Dermis microvascular lymphatic vessel endothelial cell (primary cell): ENCODE measurements around the gene RUFY3. TPM values are rescaled to one million over a fixed set of nuclear protein-coding genes. Genes with fewer than 3 reads are reported as not detected.
"Not testable (repeated sequence)": the region's sequence is repeated elsewhere in the genome, so short reads cannot be mapped to it uniquely, and the experiment has no call there.

ENCODE experiments used
- DNase-seq, 2 donors: peaks; one replicate each; pipeline versions ENCODE4 v3.0.0 to v3.0.0-alpha.2; 2010; ENCODE audit warnings: low read depth in 2 of 2
- total RNA-seq: library from RNA; depleted of rRNA; stranded (reverse); fragments of >200 nt; gene quantifications from 2 replicates; pipeline ENCODE4 v1.2.1, GENCODE V29; 2014

Gene RUFY3
- total RNA-seq, 1 donor from 2014 or later: 25.4 TPM

DNA sequence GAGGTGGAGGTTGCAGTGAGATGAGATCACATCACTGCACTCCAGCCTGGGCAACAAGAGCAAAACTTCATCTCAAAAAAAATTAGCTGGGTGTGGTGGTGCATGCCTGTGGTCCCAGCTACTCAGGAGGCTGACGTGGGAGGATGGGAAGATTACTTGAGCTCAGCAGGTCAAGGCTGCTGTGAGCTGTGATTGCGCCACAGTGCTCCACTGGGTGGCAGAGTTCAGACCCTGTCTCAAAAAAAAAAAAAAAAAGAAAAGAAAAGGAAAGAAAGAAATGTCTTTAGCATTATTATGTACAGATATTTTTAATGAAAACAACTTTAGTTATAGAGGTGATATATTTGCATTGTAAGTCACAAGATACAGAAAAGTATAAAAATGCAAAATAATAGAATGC, 14.2 kb downstream of the RUFY3 start:
- DNase-seq: peak in 1 of 2 donors; percentile 45

DNA sequence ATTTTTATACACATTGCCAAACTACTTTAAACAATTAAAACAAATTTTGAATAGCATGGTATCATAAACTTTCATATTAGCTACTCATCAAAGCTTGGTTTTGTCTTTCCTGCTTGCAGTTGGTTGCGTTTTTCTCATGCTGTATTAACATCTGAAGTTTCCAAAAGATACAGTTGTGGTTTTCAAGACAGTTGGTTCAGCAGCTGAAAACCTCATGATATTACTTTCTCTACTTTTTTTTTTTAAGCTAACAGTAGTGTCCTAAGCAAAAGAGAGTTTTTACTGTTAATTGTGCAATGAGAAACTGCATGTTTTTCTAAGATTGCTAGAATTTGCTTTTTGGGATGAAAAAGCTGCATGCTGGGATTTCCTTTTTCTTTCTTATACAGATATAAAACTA, 15.2 kb downstream of the RUFY3 start:
- DNase-seq: no peak

DNA sequence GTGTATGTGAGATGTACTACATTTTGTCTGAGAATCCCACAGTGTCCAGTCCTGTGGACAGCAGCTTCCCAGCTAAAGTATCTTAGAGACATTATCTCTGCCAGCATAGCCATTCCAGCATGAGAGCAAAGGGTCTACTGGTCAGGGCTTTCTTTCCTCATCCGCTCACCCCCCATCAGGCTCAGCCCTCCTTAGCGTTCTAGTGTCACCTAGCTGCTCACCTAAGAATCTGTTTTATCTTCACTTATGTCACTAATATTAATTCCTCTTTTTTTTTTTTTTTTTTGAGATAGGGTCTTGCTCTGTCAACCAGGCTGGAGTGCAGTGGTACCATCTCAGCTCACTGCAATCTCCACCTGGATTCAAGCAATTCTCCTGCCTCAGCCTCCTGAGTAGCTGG, 15.6 kb downstream of the RUFY3 start:
- no peak for DNase-seq

DNA sequence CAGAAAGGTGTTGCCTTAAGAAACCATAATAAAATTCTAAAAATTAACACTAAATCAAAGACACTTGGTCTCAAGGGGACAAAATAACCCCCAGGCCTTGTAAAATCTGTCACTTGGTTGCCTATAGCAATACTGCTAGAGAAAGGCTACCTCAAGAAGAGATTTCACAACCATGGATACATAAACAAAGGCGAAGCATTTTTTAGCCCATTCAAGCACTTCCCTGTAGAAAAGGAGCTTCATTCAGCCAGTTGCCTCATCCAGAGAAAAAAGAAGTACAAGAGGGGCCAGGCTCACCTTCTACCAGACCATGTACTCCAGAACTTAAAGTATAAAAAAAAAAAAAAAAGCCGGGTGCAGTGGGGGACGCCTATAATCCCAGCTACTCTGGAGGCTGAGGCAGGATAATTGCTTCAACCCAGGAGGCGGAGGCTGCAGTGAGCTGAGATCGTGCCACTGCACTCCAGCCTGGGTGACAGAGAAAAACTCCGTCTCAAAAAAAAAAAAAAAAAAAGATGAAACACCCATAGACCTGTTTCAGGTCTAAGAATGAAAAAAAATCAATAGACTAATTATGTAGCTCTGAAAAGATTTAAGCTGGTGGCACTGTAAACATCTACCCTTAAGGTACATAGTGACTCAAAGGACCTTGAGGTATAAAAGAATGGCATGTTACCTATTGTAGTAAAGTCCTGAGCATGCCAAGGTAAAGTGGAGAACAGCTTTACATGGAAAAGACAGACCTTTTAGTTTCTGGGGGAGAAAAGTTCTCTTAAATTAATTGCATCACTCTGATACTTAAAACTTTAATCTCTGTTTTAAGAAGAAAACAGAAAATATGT, 18.0 kb downstream of the RUFY3 start:
- no peak for DNase-seq

DNA sequence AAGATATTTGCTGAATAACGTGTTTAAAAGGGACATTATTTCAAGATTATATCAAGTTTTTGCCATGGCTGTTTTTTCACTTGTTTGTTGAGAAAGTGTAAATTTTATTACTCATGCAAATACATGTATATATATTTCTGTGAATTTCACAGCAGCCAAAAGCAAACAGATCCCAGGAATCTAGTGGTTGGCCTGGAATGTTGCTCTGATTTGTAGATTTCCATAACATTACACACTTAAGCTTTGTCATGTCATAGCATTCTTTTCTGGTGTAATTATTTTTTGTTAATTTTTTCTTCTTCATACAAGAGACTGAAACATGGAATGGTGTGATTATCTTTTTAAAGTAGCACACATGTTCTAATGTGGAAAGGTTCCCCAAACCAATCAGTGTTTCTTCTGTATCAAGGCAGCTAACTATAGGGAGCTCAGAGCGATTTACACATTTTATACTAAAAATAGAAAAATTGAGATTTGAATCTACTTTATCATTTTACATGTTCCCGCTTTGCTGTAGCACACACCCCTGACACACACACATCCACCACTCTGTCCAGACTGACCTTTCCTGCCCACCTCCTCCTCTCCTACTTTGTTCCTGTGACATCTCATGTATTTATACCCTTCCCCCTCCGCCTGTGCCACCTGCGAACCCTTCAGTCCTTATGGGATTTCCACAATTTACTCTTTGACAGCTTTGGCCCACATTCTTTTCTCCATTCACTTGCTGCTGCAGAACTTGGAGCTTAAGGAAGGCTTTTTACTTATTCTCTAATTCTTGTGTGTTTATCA, 20.3 kb downstream of the RUFY3 start:
- DNase-seq: no peak

DNA sequence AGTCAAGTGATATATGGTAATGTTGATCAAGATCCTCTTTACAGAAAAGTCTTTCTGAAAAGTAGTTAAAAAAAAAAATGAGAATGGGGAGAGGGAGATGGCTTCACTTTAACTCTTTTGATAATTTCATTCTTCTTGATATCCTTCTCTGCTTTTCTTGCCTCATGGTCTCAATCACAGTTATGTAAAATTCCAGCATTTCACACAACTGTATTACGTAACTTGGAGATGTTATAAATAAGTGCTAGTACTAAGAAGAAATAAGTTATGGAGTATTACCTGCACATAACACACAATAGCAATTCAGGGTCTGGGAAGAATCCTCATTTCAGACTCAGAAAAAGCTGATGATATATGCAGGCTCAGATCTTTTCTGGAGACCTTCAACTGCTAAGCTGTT, 22.0 kb downstream of the RUFY3 start:
- DNase-seq: no peak

DNA sequence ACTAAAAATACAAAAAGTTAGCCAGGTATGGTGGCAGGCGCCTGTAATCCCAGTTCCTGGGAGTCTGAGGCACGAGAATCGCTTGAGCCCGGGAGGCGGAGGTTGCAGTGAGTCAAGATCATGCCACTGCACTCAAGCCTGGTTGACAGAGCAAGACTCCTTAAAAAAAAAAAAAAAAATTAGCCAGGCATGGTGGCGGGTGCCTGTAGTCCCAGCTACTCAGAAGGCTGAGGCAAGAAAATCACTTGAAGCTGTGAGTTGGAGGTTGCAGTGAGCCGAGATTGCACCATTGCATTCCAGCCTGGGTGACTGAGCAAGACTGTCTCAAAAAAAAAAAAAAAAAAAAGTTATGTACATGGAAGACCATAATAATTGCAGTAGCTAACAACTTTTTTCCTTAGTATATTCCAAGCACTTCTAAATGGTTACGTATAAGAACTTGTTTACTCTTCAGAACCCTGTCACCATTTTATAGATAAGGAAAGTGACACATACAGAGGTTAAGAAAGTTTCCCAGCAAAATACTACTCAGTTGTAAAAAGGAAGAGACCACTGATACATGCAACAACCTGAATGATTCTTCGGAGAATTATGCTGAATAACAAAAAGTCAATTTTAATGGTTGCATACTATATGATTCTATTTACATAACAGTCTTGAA, 24.5 kb downstream of the RUFY3 start:
- DNase-seq: no peak

DNA sequence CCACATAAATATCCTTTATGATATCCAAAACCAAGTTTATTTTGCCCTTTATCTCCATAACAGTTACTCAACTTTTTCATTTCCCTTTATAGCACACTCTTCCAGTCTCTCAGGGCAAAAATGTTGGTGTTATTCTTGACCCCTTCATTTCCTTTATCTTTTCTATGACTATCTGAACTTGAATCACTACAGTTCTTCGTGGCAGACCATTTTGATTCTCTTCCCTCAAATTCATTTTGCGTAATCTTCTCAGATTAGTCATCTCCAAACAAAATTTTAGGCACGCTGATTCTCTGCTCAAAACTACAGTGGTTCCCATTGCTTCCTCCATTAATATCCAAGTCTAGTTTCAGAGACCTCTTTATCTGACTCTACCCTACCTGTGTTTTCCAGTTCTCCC, 26.1 kb downstream of the RUFY3 start:
- DNase-seq: no peak

DNA sequence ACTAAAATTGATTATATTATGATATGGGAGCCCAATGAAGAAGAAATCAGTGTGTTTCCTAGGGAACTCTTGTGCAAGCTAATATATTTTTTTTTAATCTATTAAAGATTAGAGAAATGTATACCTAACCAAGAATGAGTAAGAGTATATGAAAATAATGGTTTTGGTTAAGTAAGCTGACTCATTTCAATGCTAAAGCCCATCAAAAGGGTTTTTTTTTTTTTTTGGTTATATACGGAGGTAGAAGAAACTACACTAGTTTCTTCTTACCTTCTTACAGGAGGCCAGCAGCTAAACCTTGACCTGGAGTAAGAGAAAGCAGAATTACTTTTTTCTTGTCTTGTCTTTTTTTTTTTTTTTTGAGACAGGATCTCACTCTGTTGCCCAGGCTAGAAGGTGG, 27.5 kb downstream of the RUFY3 start:
- DNase-seq: no peak

DNA sequence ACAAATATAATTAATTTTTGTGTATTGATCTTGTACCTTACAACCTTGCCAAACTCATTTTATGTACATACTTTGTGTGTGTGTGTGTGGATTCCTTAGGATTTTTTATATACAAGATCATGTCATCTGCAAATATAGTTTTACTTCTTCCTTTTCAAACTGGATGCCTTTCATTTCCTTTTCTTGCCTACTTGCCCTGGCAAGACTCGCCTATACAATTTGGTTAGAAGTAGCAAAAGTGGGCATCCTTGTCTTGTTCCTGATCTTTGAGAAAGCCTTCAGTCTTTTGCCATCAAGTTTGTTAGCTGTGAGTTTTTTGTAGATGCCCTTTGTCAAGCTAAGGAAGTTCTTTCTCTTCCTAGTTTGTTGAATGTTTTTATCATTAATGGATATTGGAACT, 30.5 kb downstream of the RUFY3 start:
- DNase-seq: no peak

DNA sequence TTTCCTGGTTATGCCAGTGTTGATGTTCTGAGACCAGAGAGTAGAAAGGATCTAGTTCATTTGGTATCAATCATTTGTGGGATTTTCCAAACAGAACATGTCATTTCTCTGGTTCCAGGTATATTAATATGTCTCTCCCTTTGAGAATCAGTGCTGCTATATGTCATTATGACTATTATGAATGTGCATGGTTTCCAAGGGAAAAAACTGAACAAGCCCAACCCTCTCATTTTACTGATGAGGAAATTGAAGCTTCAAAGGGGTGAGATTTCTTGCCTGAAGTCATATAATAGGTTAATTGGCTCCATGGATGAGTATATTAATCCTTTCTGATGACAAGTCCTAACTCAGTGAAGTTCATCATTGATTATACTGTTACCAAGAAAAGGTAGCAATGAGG, 31.9 kb downstream of the RUFY3 start:
- DNase-seq: no peak

DNA sequence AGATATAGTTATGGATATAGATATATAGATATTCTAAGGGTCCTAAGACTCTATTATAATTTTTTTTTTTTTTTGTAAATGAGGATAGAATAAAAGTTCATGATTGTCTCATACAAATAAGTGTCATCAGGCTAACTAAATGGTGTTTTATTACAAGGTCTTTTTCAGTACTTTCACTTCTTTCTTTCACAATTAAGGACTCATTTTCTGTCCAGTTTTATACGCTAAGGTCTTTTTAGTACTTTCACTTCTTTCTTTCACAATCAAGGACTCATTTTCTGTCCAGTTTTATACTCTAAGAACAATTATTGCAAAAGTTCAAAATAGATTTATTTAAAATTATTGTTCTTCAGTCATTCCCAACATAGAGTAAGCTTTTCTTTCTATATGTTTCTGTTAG, 32.7 kb downstream of the RUFY3 start:
- DNase-seq: no peak

DNA sequence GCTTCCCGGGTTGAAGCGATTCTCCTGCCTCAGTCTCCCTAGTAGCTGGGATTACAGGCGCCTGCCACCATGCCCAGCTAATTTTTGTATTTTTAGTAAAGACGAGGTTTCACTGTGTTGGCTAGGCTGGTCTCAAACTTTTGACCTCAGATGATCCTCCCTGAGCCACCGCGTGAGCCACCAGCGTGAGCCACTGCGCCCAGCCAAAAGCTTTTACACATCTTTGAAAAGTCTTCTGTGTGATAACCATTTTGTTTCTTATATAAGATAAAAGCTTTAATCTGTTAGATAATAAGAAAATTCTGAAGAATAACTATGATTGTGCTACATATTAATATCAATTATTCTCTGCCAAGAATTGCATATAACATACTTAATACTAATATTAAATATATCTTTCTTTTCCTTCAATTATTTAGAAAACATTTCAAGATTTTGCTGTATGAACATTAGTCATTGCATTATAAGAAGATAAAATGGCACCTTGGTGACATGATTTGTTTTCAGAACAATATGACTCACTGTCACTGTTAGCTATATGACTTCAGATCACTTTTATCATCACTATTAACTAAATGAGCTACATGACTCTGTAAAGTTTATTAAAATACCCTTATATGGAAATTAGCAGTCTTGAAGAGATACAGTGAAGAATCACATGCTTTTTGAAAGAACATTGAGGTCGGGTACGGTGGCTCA, 33.4 kb downstream of the RUFY3 start:
- no peak for DNase-seq

DNA sequence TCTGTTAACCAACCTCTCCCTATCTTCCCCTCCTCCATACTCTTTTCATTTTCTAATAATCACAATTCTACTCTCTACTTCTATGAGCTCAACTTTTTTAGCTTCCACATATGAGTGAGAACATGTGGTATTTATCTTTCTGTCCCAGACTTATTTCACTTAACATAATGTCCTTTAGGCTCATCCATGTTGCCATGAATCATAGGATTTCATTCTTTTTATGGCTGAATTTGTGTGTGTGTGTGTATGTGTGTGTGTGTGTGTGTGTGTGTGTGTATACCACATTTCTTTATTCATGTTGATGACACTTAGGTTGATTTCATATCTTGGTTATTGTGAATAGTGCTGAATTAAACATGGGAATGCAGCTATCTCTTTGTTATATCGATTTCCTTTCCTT, 37.4 kb downstream of the RUFY3 start:
- DNase-seq: no peak

DNA sequence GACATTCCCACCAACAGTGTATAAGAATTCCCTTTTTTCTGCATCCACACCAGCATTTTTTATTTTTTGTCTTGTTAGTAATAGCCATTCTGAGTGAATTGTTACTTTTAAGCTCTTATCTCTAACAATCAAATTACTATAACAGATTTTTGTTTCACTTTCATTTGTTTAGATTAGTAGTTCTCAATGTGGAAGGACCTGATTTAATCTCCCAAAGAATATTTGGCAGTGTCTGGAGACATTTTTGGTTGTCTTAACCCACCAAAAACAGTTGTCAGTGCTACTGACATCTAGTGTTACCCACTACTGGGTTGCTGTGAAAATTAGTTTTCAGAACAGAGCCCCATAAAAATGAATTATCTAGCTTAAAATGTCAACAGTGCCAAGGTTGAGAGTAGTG, 37.9 kb downstream of the RUFY3 start:
- DNase-seq: no peak

DNA sequence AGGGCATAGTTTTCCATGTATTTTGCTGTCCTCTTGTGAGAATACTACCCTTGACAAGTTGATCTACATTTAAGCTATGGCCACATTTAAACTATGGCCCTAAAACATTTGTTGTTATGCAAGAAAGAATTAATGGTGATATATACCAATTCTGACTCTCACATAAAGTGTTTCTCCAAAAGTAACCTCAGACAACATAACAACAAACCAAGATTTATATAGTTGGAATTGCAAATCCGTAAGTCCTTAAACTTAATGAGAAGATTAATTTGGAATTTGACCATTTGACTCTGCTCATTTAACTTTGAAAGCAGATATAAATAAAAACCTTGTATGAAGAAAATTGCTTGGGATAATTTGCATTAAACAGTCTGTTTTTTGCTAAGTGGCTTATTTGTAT, 38.9 kb downstream of the RUFY3 start:
- DNase-seq: no peak

DNA sequence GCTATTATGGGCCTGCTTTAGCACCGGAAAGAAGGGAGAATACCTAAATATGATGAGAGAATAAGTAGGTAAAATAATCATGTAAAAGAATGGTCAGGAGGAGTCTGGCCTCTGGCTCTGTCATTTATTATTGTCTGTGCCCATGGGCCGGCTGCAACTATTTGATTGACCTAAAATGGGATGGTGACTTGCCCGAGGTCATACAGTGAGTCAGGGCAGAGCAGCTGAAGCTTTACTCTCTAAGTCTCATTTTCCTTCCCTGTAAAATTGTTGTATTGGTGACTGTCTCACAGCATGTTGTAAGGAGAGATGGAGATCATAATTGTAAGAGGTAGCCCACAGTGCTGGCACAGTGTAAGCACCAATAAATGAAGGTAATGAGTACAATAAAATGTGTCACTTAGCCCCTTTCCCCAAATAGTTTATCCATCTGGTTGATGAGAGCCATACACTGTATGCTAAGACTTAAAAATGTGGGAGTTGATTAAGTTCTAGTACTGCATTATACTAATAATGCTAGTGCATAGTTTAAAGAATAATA, 39.6 kb downstream of the RUFY3 start:
- DNase-seq: no peak

DNA sequence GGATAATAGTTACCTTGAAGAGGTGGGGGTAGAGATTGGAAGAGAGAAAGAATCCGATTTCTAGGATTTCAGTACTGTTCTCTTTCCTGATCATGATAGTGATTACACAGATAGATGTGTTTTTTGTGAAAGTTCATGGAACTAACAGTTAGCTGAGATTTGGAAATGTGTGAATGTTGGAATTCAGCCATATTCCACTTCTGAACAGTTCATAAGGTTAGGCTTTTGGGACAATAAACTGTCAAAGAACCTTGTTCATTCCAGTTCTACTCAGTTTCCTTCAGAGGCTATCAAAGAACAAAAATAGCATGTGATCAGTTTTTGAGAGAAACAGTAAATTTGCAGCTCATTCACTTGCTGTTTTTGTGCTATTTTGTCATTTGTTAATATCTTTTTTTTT, 43.6 kb downstream of the RUFY3 start:
- peak; percentile 27 for DNase-seq

DNA sequence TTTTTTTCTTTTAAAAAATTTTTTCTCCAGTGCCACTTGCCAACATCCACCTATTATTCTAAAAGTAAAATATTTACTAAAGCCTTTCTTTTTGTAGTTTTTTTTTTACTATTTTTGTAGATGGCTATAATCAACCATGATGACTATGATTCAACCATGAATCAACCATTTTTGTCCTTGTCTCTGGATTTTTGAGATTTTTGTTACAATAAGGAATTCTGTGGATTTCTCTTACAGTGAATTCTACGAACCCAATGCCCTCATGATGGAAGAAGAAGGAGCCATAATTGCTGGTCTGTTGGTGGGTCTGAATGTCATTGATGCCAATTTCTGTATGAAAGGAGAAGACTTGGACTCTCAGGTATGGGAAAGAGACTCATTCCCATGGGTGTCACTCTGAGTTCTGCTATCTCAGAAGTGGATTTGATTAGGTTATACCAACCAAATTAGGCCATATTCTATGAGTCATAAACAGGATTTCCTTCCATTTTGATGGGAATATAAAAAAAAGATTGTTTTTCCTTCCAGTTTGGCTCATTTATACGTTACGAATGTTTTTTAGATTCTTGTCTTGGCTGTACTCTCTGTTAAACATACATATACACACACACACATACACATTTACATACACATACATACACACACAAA, 46.7 kb downstream of the RUFY3 start:
- DNase-seq: peak; percentile 11 to 64

DNA sequence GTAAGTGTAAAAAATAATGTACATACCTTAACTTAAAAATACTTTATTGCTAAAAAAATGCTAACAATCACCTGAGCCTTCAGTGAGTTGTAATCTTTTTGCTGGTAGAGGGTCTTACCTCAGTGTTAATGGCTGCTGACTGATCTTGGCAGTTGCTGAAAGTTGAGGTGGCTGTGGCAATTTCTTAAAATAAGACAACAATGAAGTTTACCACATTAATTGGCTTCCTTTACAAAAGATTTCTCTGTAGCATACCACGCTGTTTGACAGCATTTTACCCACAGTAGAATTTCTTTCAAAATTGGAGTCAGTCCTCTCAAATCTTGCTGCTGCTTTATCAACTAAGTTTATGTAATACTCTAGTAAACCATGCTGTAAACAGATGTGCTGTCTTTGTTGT, 47.6 kb downstream of the RUFY3 start:
- DNase-seq: not testable (repeated sequence)

DNA sequence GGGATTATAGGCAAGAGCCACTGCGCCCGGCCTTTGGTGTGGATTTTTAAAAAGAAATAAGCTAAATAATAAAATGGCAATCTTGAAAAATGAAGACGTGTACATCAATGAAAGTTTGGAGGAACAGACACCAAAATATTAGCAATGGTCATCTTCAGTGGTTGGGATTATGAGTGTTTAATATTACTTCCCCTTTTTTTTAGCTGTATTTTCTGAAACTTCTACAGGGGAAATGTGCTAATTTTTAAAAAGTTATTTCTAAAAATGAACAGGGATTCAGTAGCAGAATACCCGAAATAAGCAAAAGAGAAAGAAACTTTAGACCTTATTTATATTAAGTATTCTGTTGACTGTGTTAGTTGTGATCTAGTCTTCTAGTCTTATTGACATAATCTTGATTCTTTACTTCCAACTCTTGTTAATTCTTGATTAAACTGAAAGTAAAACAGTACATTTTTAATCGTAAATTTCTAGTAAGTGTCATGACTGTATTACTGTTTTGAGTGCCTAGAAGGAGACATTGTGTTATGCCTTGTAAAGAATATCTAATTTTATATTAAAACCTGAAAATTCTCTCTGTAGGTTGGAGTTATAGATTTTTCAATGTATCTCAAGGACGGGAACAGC, 51.3 kb downstream of the RUFY3 start:
- no peak for DNase-seq
